Gastrocnemius medialis (tissue), 4 donors: ENCODE measurements around the gene ALOX12B.

Source experiments
- POLR2A ChIP-seq, 2 donors: fragments of 450-650 bp; IDR thresholded peaks; one replicate each; pipeline ENCODE4 v1.6.1; 2017; ENCODE audit warnings: antibody characterized with exemption in 2 of 2, mild to moderate bottlenecking in 2 of 2, moderate library complexity in 2 of 2
- TF ChIP-seq, protein P1 (sequence below), 5 experiments: fragments of 450-650 bp in 3 of 5; fragments of 200-600 bp in 2 of 5; sonication (generic) in 2 of 5; IDR thresholded peaks in 4 of 5; conservative IDR thresholded peaks in 1 of 5; 1 replicate in 4 of 5; 2 replicates in 1 of 5; pipeline ENCODE4 v1.5.1; 2016 to 2019; ENCODE audit warnings: antibody characterized with exemption in 5 of 5, mild to moderate bottlenecking in 3 of 5, moderate library complexity in 3 of 5

DNA sequence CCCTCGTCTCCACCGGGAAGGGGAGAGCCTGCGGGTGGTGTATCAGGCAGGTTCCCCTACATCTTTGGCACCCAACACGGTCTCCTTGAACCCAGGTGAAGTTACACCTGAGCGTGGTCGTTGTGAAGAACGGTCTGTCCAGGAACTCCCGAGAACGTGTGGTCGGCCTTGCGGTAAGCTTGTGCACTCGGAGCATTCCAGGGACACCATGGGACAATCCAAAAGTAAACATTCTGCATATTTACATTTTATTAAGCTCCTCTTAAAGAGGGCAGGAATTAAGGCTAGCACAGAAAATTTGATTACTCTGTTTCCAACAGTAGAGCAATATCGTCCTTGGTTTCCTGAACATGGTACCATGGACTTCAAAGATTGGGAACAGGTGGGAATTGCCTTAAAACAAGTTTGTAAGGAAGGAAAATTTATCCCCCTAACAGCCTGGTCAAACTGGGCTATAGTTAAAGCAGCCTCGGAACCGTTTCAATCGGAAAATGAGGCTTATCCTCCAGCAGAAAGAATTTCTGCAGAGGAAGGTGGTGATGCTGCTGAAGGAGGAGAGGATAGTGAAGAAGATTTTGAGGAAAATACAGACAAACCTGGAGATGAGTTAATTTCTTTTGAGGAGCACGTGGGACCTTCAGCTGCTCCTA is 30.4 kb downstream of the ALOX12B start:
- TF ChIP-seq, protein P1, sequence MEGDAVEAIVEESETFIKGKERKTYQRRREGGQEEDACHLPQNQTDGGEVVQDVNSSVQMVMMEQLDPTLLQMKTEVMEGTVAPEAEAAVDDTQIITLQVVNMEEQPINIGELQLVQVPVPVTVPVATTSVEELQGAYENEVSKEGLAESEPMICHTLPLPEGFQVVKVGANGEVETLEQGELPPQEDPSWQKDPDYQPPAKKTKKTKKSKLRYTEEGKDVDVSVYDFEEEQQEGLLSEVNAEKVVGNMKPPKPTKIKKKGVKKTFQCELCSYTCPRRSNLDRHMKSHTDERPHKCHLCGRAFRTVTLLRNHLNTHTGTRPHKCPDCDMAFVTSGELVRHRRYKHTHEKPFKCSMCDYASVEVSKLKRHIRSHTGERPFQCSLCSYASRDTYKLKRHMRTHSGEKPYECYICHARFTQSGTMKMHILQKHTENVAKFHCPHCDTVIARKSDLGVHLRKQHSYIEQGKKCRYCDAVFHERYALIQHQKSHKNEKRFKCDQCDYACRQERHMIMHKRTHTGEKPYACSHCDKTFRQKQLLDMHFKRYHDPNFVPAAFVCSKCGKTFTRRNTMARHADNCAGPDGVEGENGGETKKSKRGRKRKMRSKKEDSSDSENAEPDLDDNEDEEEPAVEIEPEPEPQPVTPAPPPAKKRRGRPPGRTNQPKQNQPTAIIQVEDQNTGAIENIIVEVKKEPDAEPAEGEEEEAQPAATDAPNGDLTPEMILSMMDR (IDR thresholded peaks at IDR 0.05 in 4 of 5, conservative IDR thresholded peaks at IDR 0.05 in 1 of 5) = no peak
- TF ChIP-seq POLR2A (IDR thresholded peaks at IDR 0.05) = no peak
